Bronchial epithelial cell (primary cell): ENCODE data around the gene ZNF831. TPM values are rescaled to one million over a fixed set of nuclear protein-coding genes. Genes with fewer than 3 reads are reported as not detected.
A peak's percentile ranks its signal among the peaks of the same experiment; 100 is the strongest.

Experiments used
- DNase-seq: peaks from one replicate; pipeline ENCODE4 v3.0.0-alpha.2; 2010; ENCODE audit warnings: low read depth
- FAIRE-seq: peaks from 2 replicates; lab custom pipeline; 2011; peaks lifted over from hg19 to GRCh38; lab: Jason Lieb, UNC
- H3K27me3 ChIP-seq: 2 replicates; pipeline ENCODE4 v1.5.1; 2011; ENCODE audit warnings: low read length; ENCODE audit not compliant: control insufficient read depth, insufficient read depth
- H3K36me3 ChIP-seq: 2 replicates; pipeline ENCODE4 v1.5.1; 2011; ENCODE audit warnings: low read length; ENCODE audit not compliant: control insufficient read depth, insufficient read depth
- H3K4me3 ChIP-seq: 2 replicates; pipeline ENCODE4 v1.5.1; 2011; ENCODE audit warnings: mild to moderate bottlenecking, low read depth, low read length, control low read depth
- total RNA-seq: library from RNA; depleted of rRNA; stranded (reverse); fragments of >200 nt; gene quantifications from 2 replicates; pipeline ENCODE4 v1.2.1, GENCODE V29; 2014
- TF ChIP-seq, protein P1 (sequence below): IDR thresholded peaks from 2 replicates; pipeline ENCODE4 v1.5.1; 2011; ENCODE audit warnings: mild to moderate bottlenecking, moderate library complexity, low read length, control low read depth, inconsistent platforms; ENCODE audit not compliant: insufficient read depth, severe bottlenecking

Gene ZNF831
- total RNA-seq, 1 donor from 2014 or later: not detected

- TF ChIP-seq, protein P1, sequence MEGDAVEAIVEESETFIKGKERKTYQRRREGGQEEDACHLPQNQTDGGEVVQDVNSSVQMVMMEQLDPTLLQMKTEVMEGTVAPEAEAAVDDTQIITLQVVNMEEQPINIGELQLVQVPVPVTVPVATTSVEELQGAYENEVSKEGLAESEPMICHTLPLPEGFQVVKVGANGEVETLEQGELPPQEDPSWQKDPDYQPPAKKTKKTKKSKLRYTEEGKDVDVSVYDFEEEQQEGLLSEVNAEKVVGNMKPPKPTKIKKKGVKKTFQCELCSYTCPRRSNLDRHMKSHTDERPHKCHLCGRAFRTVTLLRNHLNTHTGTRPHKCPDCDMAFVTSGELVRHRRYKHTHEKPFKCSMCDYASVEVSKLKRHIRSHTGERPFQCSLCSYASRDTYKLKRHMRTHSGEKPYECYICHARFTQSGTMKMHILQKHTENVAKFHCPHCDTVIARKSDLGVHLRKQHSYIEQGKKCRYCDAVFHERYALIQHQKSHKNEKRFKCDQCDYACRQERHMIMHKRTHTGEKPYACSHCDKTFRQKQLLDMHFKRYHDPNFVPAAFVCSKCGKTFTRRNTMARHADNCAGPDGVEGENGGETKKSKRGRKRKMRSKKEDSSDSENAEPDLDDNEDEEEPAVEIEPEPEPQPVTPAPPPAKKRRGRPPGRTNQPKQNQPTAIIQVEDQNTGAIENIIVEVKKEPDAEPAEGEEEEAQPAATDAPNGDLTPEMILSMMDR: no peak
- H3K4me3 ChIP-seq: no peak overlapping the region
- peak; percentile 55 for FAIRE-seq
Observed at GRCh38 chr20:59301343-59302007, 137.9 kb downstream of the ZNF831 start.

GRCh38 chr20:59305908-59306655 lies 142.5 kb downstream of the ZNF831 start:
- Histone ChIP-seq H3K4me3 (no peak overlapping the region), H3K36me3 (no peaks in the 10 kb centered on the region), H3K27me3 (no peaks in the 10 kb centered on the region)
- TF ChIP-seq, protein P1: no peak
- DNase-seq (no peak), FAIRE-seq (no peak)

More at GRCh38 chr20:59301343-59302007, 137.9 kb downstream of the ZNF831 start:
- no peak for DNase-seq
- Histone ChIP-seq H3K27me3 (no peaks in the 10 kb centered on the region), H3K36me3 (no peaks in the 10 kb centered on the region)

DNA sequence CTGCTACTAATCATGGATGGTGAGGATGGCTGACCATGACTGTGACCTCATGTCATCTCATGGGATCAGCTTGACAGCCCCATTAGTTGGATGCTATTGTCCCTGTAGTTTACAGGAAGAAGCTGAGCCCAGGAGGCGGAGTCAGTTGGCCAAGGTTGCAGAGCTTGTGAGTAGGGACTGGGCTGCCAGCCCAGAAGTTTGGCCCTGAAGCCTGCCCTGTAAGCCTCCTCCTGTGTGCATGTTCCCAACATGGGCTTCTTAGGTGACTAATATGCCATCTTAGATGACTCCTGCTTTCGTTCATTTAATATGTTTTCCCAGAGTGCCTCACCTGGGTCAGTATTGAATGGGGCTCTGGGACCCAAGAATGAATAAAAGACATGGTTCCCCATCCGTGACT lies 143.6 kb downstream of the ZNF831 start:
- Histone ChIP-seq H3K4me3 (no peak overlapping the region), H3K36me3 (no peaks in the 10 kb centered on the region), H3K27me3 (no peaks in the 10 kb centered on the region)
- DNase-seq: no peak
- TF ChIP-seq, protein P1: no peak
- FAIRE-seq: no peak

Other genes with a start within 250 kb of the ZNF831 start
- gene NELFCD, start 182.6 kb upstream of the ZNF831 start, total RNA-seq: 27.4 and 32.3 TPM in 2 replicates
- gene CTSZ, start 156.6 kb upstream of the ZNF831 start, total RNA-seq: 73.7 and 87.8 TPM in 2 replicates
- not detected in 2 replicates for gene TUBB1, start 144.4 kb upstream of the ZNF831 start, total RNA-seq
- 17.1 and 25.3 TPM in 2 replicates for gene ATP5F1E, start 131.5 kb upstream of the ZNF831 start, total RNA-seq
- gene PRELID3B, start 121.0 kb upstream of the ZNF831 start, total RNA-seq: 160 and 202 TPM in 2 replicates
- gene EDN3, start 136.8 kb downstream of the ZNF831 start, total RNA-seq: not detected in 2 replicates